HepG2 (cell line): Measurements from ENCODE around the gene MORN3. TPM values are rescaled to one million over a fixed set of nuclear protein-coding genes. Genes with fewer than 3 reads are reported as not detected.

Experiments
- AGO2 ChIP-seq: fragments of 200-400 bp; formaldehyde crosslinking; optimal IDR thresholded peaks from 2 replicates; pipeline ENCODE3; 2017; ENCODE audit warnings: mild to moderate bottlenecking, low read depth, low read length, moderate library complexity
- ATF3 ChIP-seq: sonication (generic); formaldehyde crosslinking; IDR thresholded peaks from 2 replicates; pipeline ENCODE4 v1.4.0; 2020; ENCODE audit warnings: missing genetic modification reagents
- BCLAF1 ChIP-seq: fragments of 450-650 bp; IDR thresholded peaks from 2 replicates; pipeline ENCODE4 v1.6.1; 2017; ENCODE audit warnings: mild to moderate bottlenecking
- CHD4 ChIP-seq: fragments of 200-600 bp; sonication (generic); IDR thresholded peaks from 2 replicates; pipeline ENCODE4 v1.7.0; 2017; ENCODE audit warnings: mild to moderate bottlenecking, low read length, borderline replicate concordance
- HIC2 ChIP-seq: sonication (generic); formaldehyde crosslinking; IDR thresholded peaks from 2 replicates; pipeline ENCODE4 v1.9.0; 2022; ENCODE audit warnings: low read depth, missing genetic modification reagents
- HNRNPL ChIP-seq: fragments of 200-400 bp; formaldehyde crosslinking; IDR thresholded peaks from 2 replicates; pipeline ENCODE4 v1.6.1; 2017; ENCODE audit warnings: mild to moderate bottlenecking, low read depth, low read length
- POLR2A ChIP-seq, 2 experiments: IDR thresholded peaks; 2 replicates each; pipeline ENCODE4 v1.6.1; 2011; ENCODE audit warnings: low read depth in 2 of 2, low read length in 2 of 2, mild to moderate bottlenecking in 1 of 2, moderate library complexity in 1 of 2; ENCODE audit not compliant: insufficient read depth in 1 of 2
- RFX3 ChIP-seq: IDR thresholded peaks from 2 replicates; pipeline ENCODE4 v1.6.1; 2016; ENCODE audit warnings: missing biosample characterization, missing genetic modification reagents
- TBX3 ChIP-seq: fragments of 450-650 bp; IDR thresholded peaks from 2 replicates; pipeline ENCODE4 v1.6.1; 2017; ENCODE audit warnings: antibody characterized with exemption, mild to moderate bottlenecking, inconsistent platforms, borderline replicate concordance
- ZNF180 ChIP-seq: sonication (generic); formaldehyde crosslinking; IDR thresholded peaks from 2 replicates; pipeline ENCODE4 v1.4.0; 2020; ENCODE audit warnings: low read depth, missing genetic modification reagents, borderline replicate concordance
- ZNF3 ChIP-seq: IDR thresholded peaks from 2 replicates; pipeline ENCODE4 v1.7.0; 2017; ENCODE audit warnings: inconsistent platforms
- ZNF510 ChIP-seq: sonication (generic); formaldehyde crosslinking; IDR thresholded peaks from 2 replicates; pipeline ENCODE4 v1.4.0; 2020; ENCODE audit warnings: low read depth, mild to moderate bottlenecking, missing genetic modification reagents
- ZNF597 ChIP-seq: sonication (generic); formaldehyde crosslinking; IDR thresholded peaks from 2 replicates; pipeline ENCODE4 v1.5.0; 2020; ENCODE audit warnings: missing genetic modification reagents
- ZNF629 ChIP-seq: sonication (generic); formaldehyde crosslinking; conservative IDR thresholded peaks from 2 replicates; pipeline ENCODE4 v1.5.0; 2020; ENCODE audit warnings: missing genetic modification reagents
- ZNF687 ChIP-seq: sonication (generic); formaldehyde crosslinking; IDR thresholded peaks from 2 replicates; pipeline ENCODE4 v1.5.1; 2020; ENCODE audit warnings: mild to moderate bottlenecking, missing genetic modification reagents, moderate library complexity
- polyA plus RNA-seq, 8 experiments: library from polyadenylated mRNA; depleted of rRNA in 3 of 8; stranded (reverse) in 7 of 8; unstranded in 1 of 8; fragments of >200 nt; fragmentation: Illumina TruSeq in 4 of 8; extraction: Trizol in 4 of 8; gene quantifications; 2 replicates each; pipeline versions ENCODE4 v1.2.1 to v1.2.3, GENCODE V29; 2011 to 2016; ENCODE audit warnings: low read depth in 4 of 8, missing spikeins in 1 of 8, mixed read lengths in 1 of 8; ENCODE audit not compliant: insufficient read depth in 1 of 8
- total RNA-seq, 5 experiments: library from RNA; depleted of rRNA; stranded (reverse); fragments of >200 nt; fragmentation: Illumina TruSeq; extraction: Trizol; gene quantifications; 2 replicates each; pipeline ENCODE4 v1.2.3, GENCODE V29; 2016; ENCODE audit warnings: low read depth in 1 of 5

The MORN3 gene
- total and polyA plus RNA-seq, 2 of the 13 experiments (the other 11 are each of a cell fraction or from before 2014, with no cell fraction given): 1.1 to 2.0 TPM

GRCh38 chr12:121638298-121639202 is 30.9 kb downstream of the MORN3 start (continued):
- TF ChIP-seq ZNF597 (CRISPR knock-in tag) (no peak), ZNF687 (CRISPR knock-in tag) (peak; percentile 45), POLR2A (IDR thresholded peaks at IDR 0.05; ENCODE audit: insufficient read depth in 1 of 2, low read depth in 2 of 2, low read length in 2 of 2) (no peak), BCLAF1 (no peak), ZNF3 (CRISPR knock-in tag) (no peak), HNRNPL (0 out of 2 replicates have a peak, but pooled peaks have one; percentile 42), HIC2 (CRISPR knock-in tag) (peak; percentile 47; the same call in 1 of the 2 replicates), ZNF180 (CRISPR knock-in tag) (no peak), ZNF510 (CRISPR knock-in tag) (no peak), CHD4 (peak; percentile 66; the same call in 1 of the 2 replicates), ATF3 (CRISPR knock-in tag) (no peak), ZNF629 (CRISPR knock-in tag) (peak; percentile 87), AGO2 (peak; percentile 46), TBX3 (no peak), RFX3 (CRISPR knock-in tag) (no peak)
